D721Med (cell line): Measurements from ENCODE around the gene CIAO1.

Source experiments
- DNase-seq: peaks from one replicate; pipeline ENCODE4 v3.0.0; 2011; ENCODE audit warnings: low spot score; ENCODE audit not compliant: insufficient read length
- FAIRE-seq: peaks from 2 replicates; lab custom pipeline; 2011; peaks lifted over from hg19 to GRCh38; lab: Jason Lieb, UNC
- CTCF ChIP-seq: IDR thresholded peaks from 2 replicates; pipeline ENCODE4 v1.5.1; 2012; ENCODE audit warnings: mild to moderate bottlenecking, control low read depth; ENCODE audit not compliant: insufficient read depth; ENCODE audit errors: missing control alignments

CIAO1 gene

GRCh38 chr2:96258166-96259022 lies 7.6 kb upstream of the CIAO1 start:
- TF ChIP-seq CTCF, result no peak
- FAIRE-seq, result no peak
- DNase-seq, result no peak

GRCh38 chr2:96259497-96259921 lies 6.5 kb upstream of the CIAO1 start:
- FAIRE-seq (no peak), DNase-seq (no peak)
- TF ChIP-seq CTCF, result no peak

- peak; percentile 38 for TF ChIP-seq CTCF
- FAIRE-seq (no peak), DNase-seq (no peak)
Measured at GRCh38 chr2:96260387-96261260, 5.4 kb upstream of the CIAO1 start.

GRCh38 chr2:96261328-96262003 lies 4.6 kb upstream of the CIAO1 start:
- TF ChIP-seq CTCF, result no peak
- FAIRE-seq, result no peak
- DNase-seq, result no peak

GRCh38 chr2:96262306-96262705 lies 3.7 kb upstream of the CIAO1 start:
- FAIRE-seq, result no peak
- no peak for DNase-seq
- no peak for TF ChIP-seq CTCF

- no peak for DNase-seq
- FAIRE-seq, result no peak
- no peak for TF ChIP-seq CTCF
Measured at GRCh38 chr2:96264086-96264485, 1.9 kb upstream of the CIAO1 start.
